ENCODE measurements around the gene PLET1. TPM values are rescaled to one million over a fixed set of nuclear protein-coding genes. Genes with fewer than 3 reads are reported as not detected.

Gene PLET1, protein sequence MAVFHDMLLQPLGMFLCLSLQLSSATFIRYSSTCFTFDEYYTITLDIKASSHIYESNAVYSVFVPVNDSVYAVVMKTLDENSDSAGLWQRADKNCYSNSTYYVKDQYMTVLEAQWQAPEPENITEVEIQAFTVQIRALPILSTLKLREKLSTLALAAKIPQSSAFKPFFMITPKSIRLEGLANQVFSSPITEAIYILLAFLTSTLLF
- not detected in 2 replicates for total RNA-seq

GRCh38 chr11:112260490-112260889 is at the start of gene PLET1:
TSS of gene PLET1 (minus strand) at chr11:112260860. CDS start at chr11:112260589, 271 bp downstream.

GRCh38 chr11:112226062-112226830 is 34.4 kb downstream of the PLET1 start, which contains the start of gene PTS:
TSS of gene PTS (plus strand) at chr11:112226428. CDS start at chr11:112226444, 16 bp downstream.

Small RNA genes lying within 50 kb of the gene (small RNA-seq; reads per million reads assigned to genes)
- not detected for gene MRPS36P4

Other genes starting within 250 kb of the PLET1 start
- gene DLAT, start 235.5 kb downstream of the PLET1 start, total RNA-seq = 33.3 and 41.1 TPM in 2 replicates
- gene PIH1D2, start 186.8 kb downstream of the PLET1 start, total RNA-seq = 2.9 and 3.9 TPM in 2 replicates
- 22.3 and 25.5 TPM in 2 replicates for gene NKAPD1, start 186.6 kb downstream of the PLET1 start, total RNA-seq
- gene TIMM8B, start 174.1 kb downstream of the PLET1 start, total RNA-seq = 17.7 and 21.9 TPM in 2 replicates
- gene SDHD, start 174.0 kb downstream of the PLET1 start, total RNA-seq = 80.3 and 88.9 TPM in 2 replicates
- gene IL18, start 96.8 kb downstream of the PLET1 start, total RNA-seq = 0.16 TPM in 1 of 2 replicates, not detected in the other
- 0.32 TPM in 1 of 2 replicates, not detected in the other for gene TEX12, start 93.5 kb downstream of the PLET1 start, total RNA-seq
- gene BCO2, start 85.3 kb downstream of the PLET1 start, total RNA-seq = 1.1 and 1.7 TPM in 2 replicates
- 46.4 and 48.2 TPM in 2 replicates for gene PTS, start 34.4 kb downstream of the PLET1 start, total RNA-seq